K562 (cell line): ENCODE data around the gene FAM117B. TPM values are rescaled to one million over a fixed set of nuclear protein-coding genes. Genes with fewer than 3 reads are reported as not detected.
A peak's percentile ranks its signal among the peaks of the same experiment; 100 is the strongest.

Experiments used
- AFF1 ChIP-seq, 2 experiments: fragments of 450-650 bp; IDR thresholded peaks; 2 replicates each; pipeline ENCODE4 v1.6.1; 2018; ENCODE audit warnings: mild to moderate bottlenecking in 2 of 2, low read depth in 1 of 2; ENCODE audit not compliant: partially characterized antibody in 2 of 2
- CGGBP1 ChIP-seq: fragments of 250-450 bp; sonication (Bioruptor Pico); IDR thresholded peaks from 2 replicates; pipeline ENCODE4 v1.9.0; 2021; ENCODE audit warnings: mild to moderate bottlenecking
- ESRRA ChIP-seq: fragments of 450-650 bp; IDR thresholded peaks from 2 replicates; pipeline ENCODE4 v1.6.1; 2014; ENCODE audit warnings: low read depth, mild to moderate bottlenecking, moderate library complexity, borderline replicate concordance
- GMEB1 ChIP-seq: fragments of 250-450 bp; sonication (Bioruptor Pico); IDR thresholded peaks from 2 replicates; pipeline ENCODE4 v1.4.0; 2020; ENCODE audit warnings: mild to moderate bottlenecking
- ID3 ChIP-seq, 2 experiments: fragments of 250-450 bp in 1 of 2; fragments of 450-650 bp in 1 of 2; sonication (Bioruptor Pico) in 1 of 2; IDR thresholded peaks; 2 replicates each; pipeline versions ENCODE4 v1.6.1 to v1.8.0; 2016 to 2021; ENCODE audit warnings: mild to moderate bottlenecking in 2 of 2, moderate library complexity in 2 of 2, missing compliant biosample characterization in 1 of 2, missing genetic modification characterization in 1 of 2
- KDM4B ChIP-seq, 2 experiments: fragments of 450-650 bp in 1 of 2; sonication (generic) in 1 of 2; IDR thresholded peaks; 2 replicates each; pipeline ENCODE4 v1.6.1; 2016 to 2017; ENCODE audit warnings: borderline replicate concordance in 2 of 2, antibody characterized with exemption in 1 of 2, low read depth in 1 of 2, mild to moderate bottlenecking in 1 of 2
- NFYB ChIP-seq: IDR thresholded peaks from 2 replicates; pipeline ENCODE4 v1.6.1; 2011; ENCODE audit warnings: mild to moderate bottlenecking, moderate library complexity; ENCODE audit not compliant: insufficient read length; ENCODE audit errors: extremely low read depth
- PHTF2 ChIP-seq: fragments of 250-450 bp; sonication (Bioruptor Pico); IDR thresholded peaks from 2 replicates; pipeline ENCODE4 v1.5.0; 2021; ENCODE audit warnings: mild to moderate bottlenecking
- RBBP5 ChIP-seq: fragments of 200-600 bp; sonication (generic); IDR thresholded peaks from 2 replicates; pipeline ENCODE4 v1.6.1; 2012; ENCODE audit warnings: borderline replicate concordance, mild to moderate bottlenecking, low read length, control low read depth, inconsistent platforms; ENCODE audit not compliant: insufficient read depth, poor library complexity, severe bottlenecking
- THAP12 ChIP-seq: fragments of 250-450 bp; sonication (Bioruptor Pico); IDR thresholded peaks from 2 replicates; pipeline ENCODE4 v1.9.0; 2021; ENCODE audit warnings: mild to moderate bottlenecking, inconsistent platforms
- ZNF232 ChIP-seq: sonication (generic); formaldehyde crosslinking; IDR thresholded peaks from 2 replicates; pipeline ENCODE4 v1.8.0; 2022; ENCODE audit warnings: mild to moderate bottlenecking, missing genetic modification reagents
- ZNF449 ChIP-seq: fragments of 250-450 bp; sonication (Bioruptor Pico); IDR thresholded peaks from 2 replicates; pipeline ENCODE4 v1.8.0; 2022; ENCODE audit warnings: moderate library complexity, mild to moderate bottlenecking, inconsistent platforms
- ZNF507 ChIP-seq: conservative IDR thresholded peaks from 2 replicates; pipeline ENCODE4 v1.6.1; 2017; ENCODE audit warnings: missing genetic modification characterization, missing compliant biosample characterization
- ZNF780A ChIP-seq: fragments of 250-450 bp; sonication (Bioruptor Pico); IDR thresholded peaks from 2 replicates; pipeline ENCODE4 v1.5.0; 2021; ENCODE audit warnings: mild to moderate bottlenecking
- polyA plus RNA-seq, 8 experiments: library from polyadenylated mRNA; depleted of rRNA in 4 of 8; stranded (reverse) in 5 of 8; unstranded in 3 of 8; fragments of >200 nt; fragmentation: Nextera tagmentation in 2 of 8; fragmentation: Illumina TruSeq in 1 of 8; extraction: Ambion mirVana in 2 of 8; extraction: Trizol in 1 of 8; gene quantifications; 2 replicates each; pipeline versions ENCODE4 v1.2.1 to v1.2.3, GENCODE V29; 2011 to 2014; ENCODE audit warnings: inconsistent platforms in 1 of 8, missing spikeins in 1 of 8
- total RNA-seq, 7 experiments: library from RNA; depleted of rRNA in 6 of 7; stranded (reverse); fragments of >200 nt in 6 of 7; fragmentation: Illumina TruSeq in 2 of 7; extraction: Trizol in 2 of 7; gene quantifications; 2 replicates each; pipeline versions ENCODE4 v1.2.1 to v1.2.3, GENCODE V29; 2011 to 2021; ENCODE audit warnings: low replicate concordance in 1 of 7

Gene FAM117B
- total and polyA plus RNA-seq, 9 of the 15 experiments (the other 6 are each of a cell fraction or from before 2014, with no cell fraction given), result 1.6 to 5.2 (median 2.6) TPM

- TF ChIP-seq GMEB1 (CRISPR knock-in tag) (no peak), NFYB (peak; percentile 86), ZNF780A (CRISPR knock-in tag) (no peak), ZNF507 (tag) (no peak), RBBP5 (peak; percentile 16), ZNF449 (CRISPR knock-in tag) (no peak), KDM4B (IDR thresholded peaks at IDR 0.05; ENCODE audit: borderline replicate concordance in 2 of 2, low read depth in 1 of 2) (no peak; a peak in 1 of 4 replicates), ESRRA (peak; percentile 39; the same call in 1 of the 2 replicates), ZNF232 (CRISPR knock-in tag) (no peak), PHTF2 (CRISPR knock-in tag) (no peak), THAP12 (CRISPR knock-in tag) (no peak), CGGBP1 (CRISPR knock-in tag) (no peak), ID3 (CRISPR knock-in tag; IDR thresholded peaks at IDR 0.05) (no peak), ID3 (tag; IDR thresholded peaks at IDR 0.05) (no peak), AFF1 (IDR thresholded peaks at IDR 0.05; ENCODE audit: low read depth in 1 of 2, partially characterized antibody in 2 of 2) (peak in 1 of 2 experiments; percentile 92)
Measured at GRCh38 chr2:202634556-202635427, at the start of gene FAM117B (continued).
